Panc1 (cell line): ENCODE measurements around the gene IMP4. TPM values are rescaled to one million over a fixed set of nuclear protein-coding genes. Genes with fewer than 3 reads are reported as not detected.

Source experiments
- ATAC-seq: fragments of 200-7000 bp; cut with Tn5 transposase; 2 replicates; pipeline ENCODE4 v1.9.1; 2020; ENCODE audit warnings: mild to moderate bottlenecking, moderate library complexity
- Bru-seq: library from RNA; stranded (reverse); fragments of 400-500 nt; gene quantifications from one replicate; lab custom pipeline; 2021; lab: Mats Ljungman, UMichigan
- BruChase-seq, 2 experiments: library from RNA; stranded (reverse); fragments of 400-500 nt; gene quantifications; one replicate each; lab custom pipeline; 2021; lab: Mats Ljungman, UMichigan
- BruUV-seq: library from RNA; stranded (reverse); fragments of 400-500 nt; replicated peaks from 2 replicates; lab custom pipeline; 2021; lab: Mats Ljungman, UMichigan
- CTCF ChIA-PET: fragments of 300-600 bp; sonication (Branson Sonifier 250); formaldehyde crosslinking; loops from one replicate; lab custom pipeline; 2022; ENCODE audit warnings: antibody characterized with exemption; lab: Charles Lee
- POLR2A ChIA-PET: fragments of 300-600 bp; sonication (Branson Sonifier 250); formaldehyde crosslinking; loops from one replicate; lab custom pipeline; 2022; ENCODE audit warnings: antibody characterized with exemption; lab: Charles Lee
- DNase-seq: peaks from one replicate; pipeline ENCODE4 v3.0.0-alpha.2; 2010; ENCODE audit warnings: low read depth, low spot score
- H3K27ac ChIP-seq: 2 replicates; pipeline ENCODE4 v1.5.1; 2011; ENCODE audit warnings: mild to moderate bottlenecking, low read length, inconsistent platforms
- H3K27me3 ChIP-seq: fragments of 200-500 bp; sonication (Bioruptor generic); 2 replicates; pipeline ENCODE4 v1.6.0; 2014; ENCODE audit warnings: low read length, inconsistent platforms; ENCODE audit not compliant: control insufficient read depth, insufficient read depth
- H3K36me3 ChIP-seq: fragments of 200-500 bp; sonication (Bioruptor generic); 2 replicates; pipeline ENCODE4 v1.5.1; 2014; ENCODE audit warnings: inconsistent platforms, mild to moderate bottlenecking, low read length, moderate library complexity; ENCODE audit not compliant: control insufficient read depth, insufficient read depth
- H3K4me1 ChIP-seq: 2 replicates; pipeline ENCODE4 v1.5.1; 2011; ENCODE audit warnings: inconsistent platforms, mild to moderate bottlenecking, low read length, moderate library complexity; ENCODE audit not compliant: control insufficient read depth, insufficient read depth
- H3K4me3 ChIP-seq, 2 experiments: 2 replicates each; pipeline ENCODE4 v1.5.1; 2011 to 2012; ENCODE audit warnings: low read depth in 2 of 2, low read length in 2 of 2, mild to moderate bottlenecking in 2 of 2, inconsistent platforms in 1 of 2, moderate library complexity in 1 of 2
- H3K9me3 ChIP-seq: fragments of 200-500 bp; sonication (Bioruptor generic); 2 replicates; pipeline ENCODE4 v1.5.1; 2014; ENCODE audit warnings: low read depth, mild to moderate bottlenecking, inconsistent platforms, low read length, moderate library complexity; ENCODE audit not compliant: control insufficient read depth, insufficient read depth
- CTCF ChIP-seq: fragments of 450-650 bp; IDR thresholded peaks from 2 replicates; pipeline ENCODE4 v1.5.1; 2017; ENCODE audit warnings: mild to moderate bottlenecking
- POLR2AphosphoS5 ChIP-seq: IDR thresholded peaks from 2 replicates; pipeline ENCODE4 v1.6.1; 2012; ENCODE audit warnings: mild to moderate bottlenecking, low read depth, low read length, moderate library complexity
- REST ChIP-seq, 2 experiments: IDR thresholded peaks; 2 replicates each; pipeline ENCODE4 v1.6.1; 2011 to 2012; ENCODE audit warnings: low read depth in 2 of 2, control low read depth in 1 of 2, low read length in 1 of 2, mild to moderate bottlenecking in 1 of 2, moderate library complexity in 1 of 2; ENCODE audit not compliant: insufficient read depth in 1 of 2
- SIN3A ChIP-seq: IDR thresholded peaks from 2 replicates; pipeline ENCODE4 v1.6.1; 2012; ENCODE audit warnings: low read depth, mild to moderate bottlenecking, low read length, moderate library complexity, borderline replicate concordance; ENCODE audit not compliant: insufficient read depth
- TCF7L2 ChIP-seq: IDR thresholded peaks from 2 replicates; pipeline ENCODE4 v1.6.1; 2011; ENCODE audit warnings: mild to moderate bottlenecking, low read depth, low read length, inconsistent platforms
- in situ Hi-C: cut with HindIII; loops from 2 replicates; pipeline ENCODE4 v1.10.0; 2016; ENCODE audit warnings: low sequenced_read_pairs, low pct_unique_long_range_greater_than_20kb
- intact Hi-C: fragments of 100-400 bp; cut with micrococcal nuclease; formaldehyde crosslinking; loops from one replicate; pipeline ENCODE4 v1.10.0; 2022; ENCODE audit not compliant: unreplicated experiment
- long read RNA-seq: library from polyadenylated mRNA; unstranded; transcript quantifications from one replicate; pipeline ENCODE4 v2.0.0, GENCODE V29; 2021; ENCODE audit not compliant: unreplicated experiment
- polyA plus RNA-seq: library from polyadenylated mRNA; unstranded; fragments of >200 nt; gene quantifications from one replicate; pipeline ENCODE4 v1.2.1, GENCODE V29; 2012; ENCODE audit warnings: missing spikeins; ENCODE audit not compliant: insufficient read length
- total RNA-seq: library from RNA; stranded (reverse); gene quantifications from one replicate; pipeline ENCODE4 v1.2.1, GENCODE V29; 2021; ENCODE audit not compliant: unreplicated experiment

The IMP4 gene
- total RNA-seq: 104 TPM
- 162 TPM for polyA plus RNA-seq
- Bru-seq, nascent RNA: percentile 80 among the genes with signal in this experiment
- BruChase-seq, experiment 1, labeled RNA remaining after a 2-hour chase: percentile 90 among the genes with signal in this experiment
- BruChase-seq, experiment 2, labeled RNA remaining after a 6-hour chase: percentile 91 among the genes with signal in this experiment
- long read RNA-seq, transcript IMP4-201 (9 exons, 1,740 nt): major isoform, 87 of 173 reads
- long read RNA-seq, transcript IMP4-208 (8 exons, 2,379 nt): minor isoform, 24 of 173 reads
- long read RNA-seq, transcript IMP4-202 (9 exons, 822 nt): minor isoform, 20 of 173 reads
- long read RNA-seq, partial matches to known transcripts: 14 of 173 reads
- long read RNA-seq, other reads (novel, unspliced or antisense): 24 of 173 reads

- Histone ChIP-seq H3K4me1 (peaks cover 14% of the 10 kb centered on the region), H3K9me3 (no peaks in the 10 kb centered on the region), H3K27me3 (no peaks in the 10 kb centered on the region), H3K27ac (peak within 1 kb of the TSS; percentile 95), H3K4me3 (peak within 1 kb of the TSS; percentile 82 to 96), H3K36me3 (peaks cover 12% of the 10 kb centered on the region)
- in situ Hi-C loops (no loop called here), intact Hi-C loops (no loop called here)
- ChIA-PET CTCF (interaction anchor here (1.1 to 1.5 kb wide), 2 partner anchors 9 to 10 kb away, joined by 3 read pairs; no protein-coding TSS in a partner anchor), POLR2A (interaction anchor here (1.0 kb wide), 1 partner anchor 13 kb away, joined by 3 read pairs; the partner anchor contains the start of gene PTPN18)
- peak; percentile 69; the same call in 1 of the 2 replicates for TF ChIP-seq POLR2AphosphoS5
- TF ChIP-seq REST (IDR thresholded peaks at IDR 0.05; ENCODE audit: insufficient read depth in 1 of 2, low read depth in 2 of 2, low read length in 1 of 2): no peak
- TF ChIP-seq SIN3A: peak; percentile 93
- no peak for TF ChIP-seq CTCF
- peak; percentile 45 for TF ChIP-seq TCF7L2
- ATAC-seq: peak; percentile 97
- BruUV-seq: TSS peak; percentile 57
- DNase-seq: peak; percentile 98
Observed at GRCh38 chr2:130342533-130343275, at the start of gene IMP4. Gene IMP4 (plus strand): TSS chr2:130342897. CDS start chr2:130342933, 36 bp downstream.

GRCh38 chr2:130300258-130300969 lies 42.3 kb upstream of the IMP4 start:
- Histone ChIP-seq H3K27me3 (peaks cover 29% of the 10 kb centered on the region), H3K27ac (no peak overlapping the region), H3K4me3 (no peak overlapping the region), H3K36me3 (no peaks in the 10 kb centered on the region), H3K4me1 (no peaks in the 10 kb centered on the region), H3K9me3 (no peaks in the 10 kb centered on the region)
- intact Hi-C loops: no loop called here
- ATAC-seq (no peak), DNase-seq (no peak)
- POLR2A ChIA-PET: no interaction called here
- no peak for TF ChIP-seq CTCF
- no peak for TF ChIP-seq POLR2AphosphoS5
- no peak for TF ChIP-seq SIN3A
- no peak for TF ChIP-seq TCF7L2
- TF ChIP-seq REST (IDR thresholded peaks at IDR 0.05; ENCODE audit: insufficient read depth in 1 of 2, low read depth in 2 of 2, low read length in 1 of 2): no peak
- BruUV-seq: no TSS peak
- in situ Hi-C loops: no loop called here
- CTCF ChIA-PET: no interaction called here
